Kasumi-1 (cell line): ENCODE data around the gene CACNA1D.
A peak's percentile ranks its signal among the peaks of the same experiment; 100 is the strongest.

ENCODE experiments used
- DNase-seq, 2 experiments: peaks; one replicate each; lab custom pipeline; 2025; lab: John Stamatoyannopoulos, UW

Gene CACNA1D

GRCh38 chr3:53691349-53691748 is 196.9 kb downstream of the CACNA1D start:
- no peak for DNase-seq

GRCh38 chr3:53691885-53692284 is 197.5 kb downstream of the CACNA1D start:
- DNase-seq, result no peak

- peak; percentile 16 to 38 for DNase-seq
Measured at GRCh38 chr3:53693451-53693850, 199.0 kb downstream of the CACNA1D start.

GRCh38 chr3:53694046-53694445 is 199.6 kb downstream of the CACNA1D start:
- no peak for DNase-seq

GRCh38 chr3:53694666-53695323 is 200.4 kb downstream of the CACNA1D start:
- no peak for DNase-seq

GRCh38 chr3:53695324-53695690 is 200.9 kb downstream of the CACNA1D start:
- no peak for DNase-seq

- no peak for DNase-seq
Measured at GRCh38 chr3:53696401-53697172, 202.2 kb downstream of the CACNA1D start.

GRCh38 chr3:53700441-53700840 is 206.0 kb downstream of the CACNA1D start:
- DNase-seq, result no peak

GRCh38 chr3:53702776-53703530 is 208.5 kb downstream of the CACNA1D start:
- DNase-seq, result no peak

- no peak for DNase-seq
Measured at GRCh38 chr3:53703630-53704362, 209.4 kb downstream of the CACNA1D start.

GRCh38 chr3:53704363-53704725 is 209.9 kb downstream of the CACNA1D start:
- no peak for DNase-seq

GRCh38 chr3:53705024-53705745 is 210.8 kb downstream of the CACNA1D start:
- DNase-seq, result no peak

- peak in 1 of 2 experiments; percentile 2 for DNase-seq
Measured at GRCh38 chr3:53705774-53706173, 211.4 kb downstream of the CACNA1D start.

- DNase-seq, result no peak
Measured at GRCh38 chr3:53707222-53707621, 212.8 kb downstream of the CACNA1D start.

- no peak for DNase-seq
Measured at GRCh38 chr3:53708001-53708621, 213.7 kb downstream of the CACNA1D start.

GRCh38 chr3:53709256-53709655 is 214.8 kb downstream of the CACNA1D start:
- DNase-seq, result no peak

GRCh38 chr3:53709860-53710674 is 215.7 kb downstream of the CACNA1D start:
- DNase-seq, result peak; percentile 65 to 82

GRCh38 chr3:53711387-53711786 is 217.0 kb downstream of the CACNA1D start:
- no peak for DNase-seq

GRCh38 chr3:53712817-53713388 is 218.5 kb downstream of the CACNA1D start:
- no peak for DNase-seq

GRCh38 chr3:53713626-53714025 is 219.2 kb downstream of the CACNA1D start:
- no peak for DNase-seq
